ENCODE data around the gene KRT79. TPM values are rescaled to one million over a fixed set of nuclear protein-coding genes. Genes with fewer than 3 reads are reported as not detected.

Gene KRT79
- total and polyA plus RNA-seq, 2 experiments from 2014 or later = 0.07 TPM; not detected in 1

DNA sequence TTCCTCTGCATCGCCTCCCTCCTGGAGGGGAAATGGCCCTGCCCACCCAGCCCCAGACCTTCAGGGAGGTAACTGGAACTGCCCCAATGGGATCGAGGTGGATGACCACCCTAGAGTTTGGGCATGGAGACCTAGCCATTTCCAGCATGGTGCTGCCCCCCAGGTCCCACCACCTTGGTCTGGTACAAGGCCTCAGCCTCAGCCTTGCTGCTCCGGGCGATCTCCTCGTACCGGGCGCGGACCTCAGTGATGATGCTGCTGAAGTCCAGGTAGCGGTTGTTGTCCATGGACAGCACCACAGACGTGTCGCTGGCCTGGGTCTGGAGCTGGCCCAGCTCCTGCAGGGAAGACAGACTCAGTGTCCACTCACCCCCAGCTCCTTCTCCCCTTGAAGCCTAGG lies 10.3 kb upstream of the KRT79 start:
- H3K36me3 ChIP-seq (replicated peaks; ENCODE audit: insufficient read depth, low read depth) = no peaks in the 10 kb centered on the region
- no peaks in the 10 kb centered on the region for H4K20me1 ChIP-seq (ENCODE audit: insufficient read depth, poor library complexity, severe bottlenecking)
- 95% methylated on average over 11 of the region's 11 CpGs for WGBS (ENCODE audit: low lambda C conversion rate, missing lambda C conversion rate)
- H3K9me2 ChIP-seq (replicated peaks; ENCODE audit: insufficient read depth) = no peaks in the 10 kb centered on the region
- peaks cover 8% of the 10 kb centered on the region for H3K27me3 ChIP-seq
- H3K27ac ChIP-seq = no peak overlapping the region
- H3K4me3 ChIP-seq = no peak overlapping the region
- no peak overlapping the region for H3K4me2 ChIP-seq
- no peaks in the 10 kb centered on the region for H3K4me1 ChIP-seq (ENCODE audit: insufficient read depth)
- no peaks in the 10 kb centered on the region for H3K79me2 ChIP-seq
- H3K9me3 ChIP-seq (ENCODE audit: low read depth) = no peaks in the 10 kb centered on the region
- no peak for DNase-seq (ENCODE audit: low spot score)
- TF ChIP-seq EZH2 (IDR thresholded peaks at IDR 0.05; ENCODE audit: borderline replicate concordance) (no peak), EZH2phosphoT487 (IDR thresholded peaks at IDR 0.05; ENCODE audit: low read depth, severe bottlenecking, unreplicated experiment) (no peak)
- TF ChIP-seq, protein P1, sequence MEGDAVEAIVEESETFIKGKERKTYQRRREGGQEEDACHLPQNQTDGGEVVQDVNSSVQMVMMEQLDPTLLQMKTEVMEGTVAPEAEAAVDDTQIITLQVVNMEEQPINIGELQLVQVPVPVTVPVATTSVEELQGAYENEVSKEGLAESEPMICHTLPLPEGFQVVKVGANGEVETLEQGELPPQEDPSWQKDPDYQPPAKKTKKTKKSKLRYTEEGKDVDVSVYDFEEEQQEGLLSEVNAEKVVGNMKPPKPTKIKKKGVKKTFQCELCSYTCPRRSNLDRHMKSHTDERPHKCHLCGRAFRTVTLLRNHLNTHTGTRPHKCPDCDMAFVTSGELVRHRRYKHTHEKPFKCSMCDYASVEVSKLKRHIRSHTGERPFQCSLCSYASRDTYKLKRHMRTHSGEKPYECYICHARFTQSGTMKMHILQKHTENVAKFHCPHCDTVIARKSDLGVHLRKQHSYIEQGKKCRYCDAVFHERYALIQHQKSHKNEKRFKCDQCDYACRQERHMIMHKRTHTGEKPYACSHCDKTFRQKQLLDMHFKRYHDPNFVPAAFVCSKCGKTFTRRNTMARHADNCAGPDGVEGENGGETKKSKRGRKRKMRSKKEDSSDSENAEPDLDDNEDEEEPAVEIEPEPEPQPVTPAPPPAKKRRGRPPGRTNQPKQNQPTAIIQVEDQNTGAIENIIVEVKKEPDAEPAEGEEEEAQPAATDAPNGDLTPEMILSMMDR (IDR thresholded peaks at IDR 0.05; ENCODE audit: poor library complexity) = no peak
- H2AFZ ChIP-seq = no peak overlapping the region

DNA sequence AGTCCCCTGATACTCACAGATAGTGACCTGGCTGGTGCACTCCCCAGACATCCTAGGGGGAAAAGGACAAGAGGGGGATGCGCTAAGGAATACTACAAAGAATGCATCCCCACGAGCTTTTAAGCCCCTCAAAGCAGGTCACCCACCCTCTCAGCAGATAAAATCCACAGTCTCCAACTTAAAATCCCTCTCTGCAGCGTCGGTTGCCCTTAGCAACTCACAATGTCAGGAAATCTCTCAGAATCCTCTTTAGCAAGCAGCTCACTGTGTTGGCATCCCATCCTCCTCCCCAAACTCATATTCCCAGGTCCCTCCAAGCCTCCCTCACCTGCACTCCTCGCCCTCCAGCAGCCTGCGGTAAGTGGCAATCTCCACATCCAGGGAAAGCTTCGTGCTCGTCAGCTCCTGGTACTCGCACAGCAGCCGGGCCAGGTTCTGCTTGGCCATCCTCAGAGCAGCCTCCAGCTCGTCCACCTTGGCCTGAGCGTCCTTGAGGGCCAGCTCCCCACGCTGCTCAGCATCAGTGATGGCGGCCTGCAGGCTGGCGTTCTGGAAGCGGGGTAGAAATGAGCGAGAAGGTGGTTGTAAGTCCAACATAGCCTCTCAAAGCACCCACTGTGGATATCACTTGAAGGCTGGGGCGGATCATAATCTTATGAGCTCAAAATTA lies 5.5 kb upstream of the KRT79 start:
- H3K4me2 ChIP-seq = no peak overlapping the region
- H4K20me1 ChIP-seq (ENCODE audit: insufficient read depth, poor library complexity, severe bottlenecking) = no peaks in the 10 kb centered on the region
- DNase-seq (ENCODE audit: low spot score) = no peak
- 85% methylated on average over 18 of the region's 18 CpGs for WGBS (ENCODE audit: low lambda C conversion rate, missing lambda C conversion rate)
- no peaks in the 10 kb centered on the region for H3K4me1 ChIP-seq (ENCODE audit: insufficient read depth)
- H2AFZ ChIP-seq = no peak overlapping the region
- H3K27ac ChIP-seq = no peak overlapping the region
- H3K9me2 ChIP-seq (replicated peaks; ENCODE audit: insufficient read depth) = no peaks in the 10 kb centered on the region
- TF ChIP-seq, protein P1 (IDR thresholded peaks at IDR 0.05; ENCODE audit: poor library complexity) = no peak
- TF ChIP-seq EZH2phosphoT487 (IDR thresholded peaks at IDR 0.05; ENCODE audit: low read depth, severe bottlenecking, unreplicated experiment) = no peak
- no peak for TF ChIP-seq EZH2 (IDR thresholded peaks at IDR 0.05; ENCODE audit: borderline replicate concordance)
- H3K36me3 ChIP-seq (replicated peaks; ENCODE audit: insufficient read depth, low read depth) = no peaks in the 10 kb centered on the region
- no peaks in the 10 kb centered on the region for H3K9me3 ChIP-seq (ENCODE audit: low read depth)
- H3K79me2 ChIP-seq = no peaks in the 10 kb centered on the region
- peaks cover 17% of the 10 kb centered on the region for H3K27me3 ChIP-seq
- no peak overlapping the region for H3K4me3 ChIP-seq

DNA sequence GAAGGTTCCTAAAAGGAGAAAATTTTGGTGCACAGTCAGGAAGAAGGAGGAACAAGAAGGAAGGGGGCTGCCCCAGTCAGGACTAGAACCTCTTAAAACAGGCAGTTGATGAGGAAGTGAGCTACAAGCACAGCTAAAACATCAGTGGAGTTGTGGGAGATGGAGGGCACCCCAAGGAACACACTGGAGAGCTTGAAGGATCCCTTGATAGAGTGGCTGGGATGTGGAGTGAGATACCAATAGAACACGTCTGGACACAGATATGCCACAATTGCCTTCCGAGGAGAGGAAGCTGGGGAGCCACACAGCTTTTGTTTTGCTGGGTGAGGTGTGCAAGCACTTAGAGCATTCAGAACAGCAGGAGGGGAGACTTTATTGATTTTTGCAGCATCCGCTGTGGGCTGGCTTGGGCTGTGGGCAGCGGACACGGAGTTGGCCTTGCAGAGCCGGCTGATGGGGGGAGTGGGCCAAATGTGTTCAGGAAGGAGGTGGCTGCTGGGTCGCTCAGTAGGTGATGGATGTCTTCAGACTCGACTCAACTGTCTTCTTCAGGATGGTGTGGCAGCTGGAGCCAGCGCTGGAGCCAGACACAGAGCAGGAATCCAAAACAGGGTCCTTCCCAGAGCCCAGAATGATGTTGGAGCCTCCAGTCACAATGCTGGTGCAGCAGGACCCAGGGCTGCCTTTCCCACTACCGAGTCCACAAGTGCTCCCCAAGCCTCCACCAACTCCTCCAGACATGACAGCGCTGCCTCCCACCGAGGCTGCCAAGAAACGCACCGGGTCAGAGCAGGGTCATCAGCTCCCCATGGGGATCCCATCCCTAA lies 4.7 kb upstream of the KRT79 start:
- H3K36me3 ChIP-seq (replicated peaks; ENCODE audit: insufficient read depth, low read depth) = no peaks in the 10 kb centered on the region
- TF ChIP-seq EZH2phosphoT487 (IDR thresholded peaks at IDR 0.05; ENCODE audit: low read depth, severe bottlenecking, unreplicated experiment) (no peak), EZH2 (IDR thresholded peaks at IDR 0.05; ENCODE audit: borderline replicate concordance) (no peak)
- TF ChIP-seq, protein P1 (IDR thresholded peaks at IDR 0.05; ENCODE audit: poor library complexity) = no peak
- 76% methylated on average over 14 of the region's 14 CpGs for WGBS (ENCODE audit: low lambda C conversion rate, missing lambda C conversion rate)
- H3K4me2 ChIP-seq = no peak overlapping the region
- H2AFZ ChIP-seq = no peak overlapping the region
- H3K27me3 ChIP-seq = peaks cover 17% of the 10 kb centered on the region
- no peak for DNase-seq (ENCODE audit: low spot score)
- no peak overlapping the region for H3K27ac ChIP-seq
- no peaks in the 10 kb centered on the region for H3K4me1 ChIP-seq (ENCODE audit: insufficient read depth)
- H3K4me3 ChIP-seq = no peak overlapping the region
- no peaks in the 10 kb centered on the region for H4K20me1 ChIP-seq (ENCODE audit: insufficient read depth, poor library complexity, severe bottlenecking)
- H3K9me3 ChIP-seq (ENCODE audit: low read depth) = no peaks in the 10 kb centered on the region
- H3K79me2 ChIP-seq = no peaks in the 10 kb centered on the region
- no peaks in the 10 kb centered on the region for H3K9me2 ChIP-seq (replicated peaks; ENCODE audit: insufficient read depth)
